Neuron (in vitro differentiated cells): ENCODE results near the gene LRRK1.

ENCODE experiments used
- H2AFZ ChIP-seq: one replicate; pipeline ENCODE4 v1.6.1; 2013; ENCODE audit warnings: low read depth, mild to moderate bottlenecking, inconsistent platforms, low read length, moderate library complexity
- H3K27me3 ChIP-seq: one replicate; pipeline ENCODE4 v1.6.1; 2013; ENCODE audit warnings: low read length; ENCODE audit not compliant: insufficient read depth
- H3K36me3 ChIP-seq: one replicate; pipeline ENCODE4 v1.6.1; 2013; ENCODE audit warnings: low read length; ENCODE audit not compliant: insufficient read depth
- H3K4me1 ChIP-seq: one replicate; pipeline ENCODE4 v1.6.1; 2013; ENCODE audit warnings: low read length; ENCODE audit not compliant: insufficient read depth
- H3K4me3 ChIP-seq: 2 replicates; pipeline ENCODE4 v1.5.1; 2013; ENCODE audit warnings: mild to moderate bottlenecking, low read length, moderate library complexity
- H3K9me3 ChIP-seq: one replicate; pipeline ENCODE4 v1.6.1; 2013; ENCODE audit warnings: low read length

Gene LRRK1

DNA sequence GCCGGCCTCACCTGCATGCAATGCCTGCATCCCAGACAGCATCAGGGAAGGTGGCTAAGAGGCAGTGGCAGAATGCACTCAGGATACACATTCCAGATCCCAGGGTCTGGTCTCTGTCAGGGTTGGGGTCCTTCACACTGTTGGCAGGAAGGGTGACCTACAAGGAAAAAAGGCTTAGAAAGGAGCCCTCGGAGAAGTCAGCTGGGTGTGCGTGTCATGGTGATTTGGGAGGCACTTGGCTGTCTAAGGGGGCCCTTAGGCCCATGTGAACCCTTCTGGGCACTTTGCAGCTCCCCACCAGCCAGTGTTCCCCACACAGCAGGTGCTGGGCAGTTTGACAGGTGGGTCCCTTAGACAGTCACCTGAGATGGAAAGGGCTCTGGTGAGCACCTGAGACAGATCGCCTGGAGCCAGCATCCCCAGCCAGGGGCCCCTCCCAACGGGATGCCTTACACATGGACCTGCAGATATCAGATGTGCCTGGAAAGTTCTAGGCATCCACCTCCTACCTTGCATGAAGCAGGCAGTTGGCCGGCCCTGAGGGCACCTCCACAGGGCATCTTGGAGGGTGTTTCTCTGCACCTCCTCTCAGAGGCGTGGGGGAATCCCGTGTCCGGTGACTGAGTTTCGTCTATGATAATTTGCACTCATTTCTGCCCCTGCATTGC lies 131.6 kb downstream of the LRRK1 start:
- H3K4me3 ChIP-seq: no peak overlapping the region
- no peak overlapping the region for H2AFZ ChIP-seq
- no peaks in the 10 kb centered on the region for H3K36me3 ChIP-seq
- no peaks in the 10 kb centered on the region for H3K27me3 ChIP-seq
- H3K4me1 ChIP-seq: peaks cover 24% of the 10 kb centered on the region
- no peaks in the 10 kb centered on the region for H3K9me3 ChIP-seq

DNA sequence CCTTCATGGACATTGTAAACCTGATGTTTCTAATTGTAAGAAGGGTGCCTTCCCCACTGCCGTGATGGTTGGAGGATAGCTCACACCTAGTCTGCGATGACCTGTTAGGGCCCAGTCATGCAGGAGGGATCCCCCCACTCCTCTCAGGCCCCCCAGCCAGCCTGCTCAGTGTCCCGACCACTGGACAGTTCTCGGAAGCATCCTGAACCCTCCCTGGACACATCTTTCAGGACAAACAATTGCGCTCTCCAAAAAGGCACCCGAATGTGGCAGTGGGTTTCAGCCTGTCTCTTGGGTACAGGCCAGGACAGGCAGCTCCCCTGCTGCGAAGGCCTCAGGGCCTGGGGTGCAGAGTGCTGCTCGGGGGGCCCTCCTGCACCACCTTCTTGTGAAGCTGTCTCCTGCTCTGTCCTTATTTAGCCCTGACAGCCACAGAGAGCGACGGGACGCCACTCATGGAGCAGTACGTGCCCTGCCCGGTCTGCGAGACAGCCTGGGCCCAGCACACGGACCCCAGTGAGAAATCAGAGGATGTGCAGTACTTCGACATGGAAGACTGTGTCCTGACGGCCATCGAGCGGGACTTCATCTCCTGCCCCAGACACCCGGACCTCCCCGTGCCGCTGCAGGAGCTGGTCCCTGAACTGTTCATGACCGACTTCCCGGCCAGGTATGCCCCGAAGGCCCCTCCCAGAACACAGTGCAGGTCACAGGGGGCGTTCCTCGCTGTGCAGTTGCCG lies 132.3 kb downstream of the LRRK1 start:
- H3K4me3 ChIP-seq: no peak overlapping the region
- H3K4me1 ChIP-seq: peaks cover 24% of the 10 kb centered on the region
- no peaks in the 10 kb centered on the region for H3K9me3 ChIP-seq
- no peaks in the 10 kb centered on the region for H3K27me3 ChIP-seq
- H2AFZ ChIP-seq: no peak overlapping the region
- no peaks in the 10 kb centered on the region for H3K36me3 ChIP-seq

DNA sequence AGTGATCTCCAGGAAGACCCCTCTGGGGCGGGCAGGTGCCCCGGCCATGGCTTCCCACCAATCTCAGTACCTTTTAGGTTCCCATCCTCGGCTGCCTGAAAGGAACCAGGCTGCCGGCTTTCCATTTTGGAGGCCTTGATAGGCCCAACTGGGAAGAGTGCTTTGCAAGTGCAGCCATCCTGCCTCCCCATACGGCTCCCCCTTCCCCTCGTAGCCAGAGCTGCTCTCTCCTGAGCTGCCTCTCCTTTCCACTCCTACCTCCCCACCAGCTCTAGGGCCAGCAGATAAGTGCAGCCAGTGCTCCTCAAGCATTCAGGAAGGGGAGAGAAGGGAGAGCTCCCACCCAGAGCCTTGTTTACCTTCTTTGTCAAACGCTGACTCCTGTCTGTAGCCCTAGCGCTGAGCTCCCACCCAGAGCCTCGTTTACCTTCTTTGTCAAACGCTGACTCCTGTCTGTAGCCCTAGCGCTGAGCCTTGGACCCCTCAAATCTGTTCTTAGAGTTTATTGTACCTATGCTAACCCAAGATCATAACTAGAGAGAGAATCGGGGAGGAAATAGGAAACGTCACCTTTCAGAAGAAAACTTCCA lies 133.0 kb downstream of the LRRK1 start:
- Histone ChIP-seq H3K36me3 (no peaks in the 10 kb centered on the region), H3K4me3 (no peak overlapping the region), H3K4me1 (peaks cover 21% of the 10 kb centered on the region), H3K27me3 (no peaks in the 10 kb centered on the region), H2AFZ (no peak overlapping the region), H3K9me3 (no peaks in the 10 kb centered on the region)

DNA sequence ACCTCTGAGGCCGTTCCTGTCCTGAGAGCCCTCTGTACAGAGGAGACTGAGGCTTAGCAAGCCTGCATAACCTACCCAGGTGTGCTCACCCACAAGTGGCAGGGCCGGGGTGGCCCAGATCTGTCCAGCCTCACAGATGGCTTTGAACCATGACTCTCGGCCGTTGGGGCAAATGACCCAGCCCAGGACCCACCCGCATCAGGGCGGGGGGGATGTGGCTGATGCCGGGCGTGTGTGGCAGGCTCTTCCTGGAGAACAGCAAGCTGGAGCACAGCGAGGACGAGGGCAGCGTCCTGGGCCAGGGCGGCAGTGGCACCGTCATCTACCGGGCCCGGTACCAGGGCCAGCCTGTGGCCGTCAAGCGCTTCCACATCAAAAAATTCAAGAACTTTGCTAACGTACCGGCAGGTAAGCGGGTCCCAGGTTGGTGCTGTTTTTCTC lies 133.5 kb downstream of the LRRK1 start:
- Histone ChIP-seq H3K4me1 (peaks cover 15% of the 10 kb centered on the region), H3K9me3 (no peaks in the 10 kb centered on the region), H3K36me3 (no peaks in the 10 kb centered on the region), H2AFZ (no peak overlapping the region), H3K27me3 (no peaks in the 10 kb centered on the region), H3K4me3 (no peak overlapping the region)

DNA sequence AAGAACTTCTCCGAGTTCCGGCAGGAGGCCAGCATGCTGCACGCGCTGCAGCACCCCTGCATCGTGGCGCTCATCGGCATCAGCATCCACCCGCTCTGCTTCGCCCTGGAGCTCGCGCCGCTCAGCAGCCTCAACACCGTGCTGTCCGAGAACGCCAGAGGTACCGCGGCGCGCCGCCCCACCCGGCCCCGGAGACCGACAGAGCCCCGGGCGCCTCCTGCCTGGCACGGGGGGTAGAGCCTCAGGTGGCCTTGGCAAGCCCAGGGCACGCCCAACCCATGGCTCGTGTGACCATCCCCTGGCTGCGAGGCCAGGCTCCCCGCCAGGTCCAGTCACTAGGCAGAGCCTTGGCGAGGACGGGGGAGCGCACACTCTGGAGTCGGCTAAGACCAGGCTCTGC lies 134.1 kb downstream of the LRRK1 start:
- Histone ChIP-seq H2AFZ (no peak overlapping the region), H3K4me1 (peaks cover 10% of the 10 kb centered on the region), H3K27me3 (no peaks in the 10 kb centered on the region), H3K36me3 (no peaks in the 10 kb centered on the region), H3K9me3 (no peaks in the 10 kb centered on the region), H3K4me3 (no peak overlapping the region)

DNA sequence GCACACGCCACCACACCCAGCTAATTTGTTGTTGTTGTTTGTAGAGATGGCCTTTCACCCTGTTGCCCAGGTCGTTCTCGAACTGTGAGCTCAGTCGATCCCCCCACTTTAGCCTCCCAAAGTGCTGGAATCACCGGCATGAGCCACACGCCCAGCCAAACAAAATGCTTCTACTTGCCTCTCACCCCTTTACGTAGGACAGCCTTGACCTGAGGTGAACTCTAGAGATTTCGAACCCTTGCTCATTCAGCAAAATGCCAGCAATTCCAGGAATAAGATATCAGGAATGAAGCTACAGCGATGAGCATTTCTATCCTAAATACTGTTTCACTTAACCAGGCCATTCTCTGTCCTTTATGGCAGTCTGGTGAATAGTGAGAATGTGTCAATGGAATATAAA lies 135.0 kb downstream of the LRRK1 start:
- Histone ChIP-seq H3K9me3 (no peaks in the 10 kb centered on the region), H3K36me3 (no peaks in the 10 kb centered on the region), H3K4me1 (peaks cover 2% of the 10 kb centered on the region), H3K4me3 (no peak overlapping the region), H3K27me3 (no peaks in the 10 kb centered on the region), H2AFZ (no peak overlapping the region)

DNA sequence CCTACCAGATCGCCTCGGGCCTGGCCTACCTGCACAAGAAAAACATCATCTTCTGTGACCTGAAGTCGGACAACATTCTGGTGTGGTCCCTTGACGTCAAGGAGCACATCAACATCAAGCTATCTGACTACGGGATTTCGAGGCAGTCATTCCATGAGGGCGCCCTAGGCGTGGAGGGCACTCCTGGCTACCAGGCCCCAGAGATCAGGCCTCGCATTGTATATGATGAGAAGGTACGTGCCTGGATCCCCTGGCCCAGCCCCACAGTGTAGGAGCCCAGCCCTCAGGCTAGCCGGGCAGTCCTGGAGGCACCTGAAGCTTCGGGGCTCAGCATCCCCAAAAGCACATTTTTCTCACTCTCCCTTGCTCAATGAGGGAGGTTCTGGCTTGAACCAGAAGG lies 135.8 kb downstream of the LRRK1 start:
- H3K9me3 ChIP-seq: no peaks in the 10 kb centered on the region
- no peak overlapping the region for H3K4me3 ChIP-seq
- H3K4me1 ChIP-seq: no peaks in the 10 kb centered on the region
- no peak overlapping the region for H2AFZ ChIP-seq
- no peaks in the 10 kb centered on the region for H3K27me3 ChIP-seq
- no peaks in the 10 kb centered on the region for H3K36me3 ChIP-seq

DNA sequence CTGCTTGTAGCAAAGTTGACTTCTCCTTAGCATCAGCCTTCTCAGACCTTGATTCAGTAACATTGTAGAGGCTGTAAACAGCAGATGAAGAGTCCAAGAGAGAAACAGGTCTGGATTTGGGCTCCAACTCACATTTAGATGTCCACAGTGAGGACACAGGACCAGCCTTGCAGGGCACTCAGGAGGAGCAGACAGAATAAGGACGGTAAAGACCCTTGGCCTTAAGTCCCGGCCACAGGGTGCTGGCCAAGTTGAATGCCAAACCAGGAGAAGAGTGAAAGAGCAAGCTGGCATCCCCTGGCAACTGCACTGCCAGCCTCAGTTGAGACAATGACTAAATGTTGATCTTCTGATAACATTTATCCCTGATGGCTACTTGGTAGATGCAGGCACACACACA lies 136.3 kb downstream of the LRRK1 start:
- Histone ChIP-seq H3K4me3 (no peak overlapping the region), H3K4me1 (no peaks in the 10 kb centered on the region), H3K27me3 (no peaks in the 10 kb centered on the region), H3K36me3 (no peaks in the 10 kb centered on the region), H3K9me3 (no peaks in the 10 kb centered on the region), H2AFZ (no peak overlapping the region)

DNA sequence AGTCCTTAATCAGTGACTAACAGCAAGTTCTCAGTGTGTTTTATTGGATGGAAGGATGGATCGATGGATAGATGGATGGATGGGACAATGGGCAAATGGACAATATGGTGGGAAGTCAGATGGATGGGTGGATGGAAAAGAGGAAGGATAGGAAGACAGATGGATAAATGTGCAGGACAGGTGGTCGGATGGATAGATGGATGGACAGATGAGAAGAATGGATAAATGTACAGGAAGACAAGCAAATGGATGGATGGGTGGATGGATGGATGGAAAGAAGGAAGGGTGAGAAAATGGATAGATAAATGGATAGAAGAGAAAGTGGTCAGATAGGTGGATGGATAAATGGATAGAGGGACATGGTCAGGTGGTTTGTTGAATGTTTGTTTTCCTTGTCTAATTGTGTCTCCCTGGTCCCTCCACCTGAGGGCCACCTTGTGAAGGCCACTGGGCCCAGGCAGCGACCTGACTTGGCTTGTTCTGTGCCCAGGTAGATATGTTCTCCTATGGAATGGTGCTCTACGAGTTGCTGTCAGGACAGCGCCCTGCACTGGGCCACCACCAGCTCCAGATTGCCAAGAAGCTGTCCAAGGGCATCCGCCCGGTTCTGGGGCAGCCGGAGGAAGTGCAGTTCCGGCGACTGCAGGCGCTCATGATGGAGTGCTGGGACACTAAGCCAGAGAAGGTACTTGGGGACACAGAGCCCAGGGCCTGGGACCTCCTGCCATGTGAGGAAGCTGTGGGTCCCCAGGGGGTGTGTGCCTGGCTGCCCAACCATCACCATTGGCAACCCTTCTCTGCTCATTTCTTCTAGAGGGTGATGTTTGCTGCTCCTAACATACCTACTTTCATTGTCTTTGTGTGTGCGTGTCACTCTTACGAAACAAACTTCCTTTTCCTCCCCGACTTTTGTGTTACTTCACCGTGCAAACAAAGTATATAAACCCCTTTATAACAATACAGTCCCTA lies 137.5 kb downstream of the LRRK1 start:
- H3K9me3 ChIP-seq: no peaks in the 10 kb centered on the region
- no peaks in the 10 kb centered on the region for H3K4me1 ChIP-seq
- H3K36me3 ChIP-seq: no peaks in the 10 kb centered on the region
- H3K27me3 ChIP-seq: no peaks in the 10 kb centered on the region
- no peak overlapping the region for H3K4me3 ChIP-seq
- H2AFZ ChIP-seq: no peak overlapping the region

DNA sequence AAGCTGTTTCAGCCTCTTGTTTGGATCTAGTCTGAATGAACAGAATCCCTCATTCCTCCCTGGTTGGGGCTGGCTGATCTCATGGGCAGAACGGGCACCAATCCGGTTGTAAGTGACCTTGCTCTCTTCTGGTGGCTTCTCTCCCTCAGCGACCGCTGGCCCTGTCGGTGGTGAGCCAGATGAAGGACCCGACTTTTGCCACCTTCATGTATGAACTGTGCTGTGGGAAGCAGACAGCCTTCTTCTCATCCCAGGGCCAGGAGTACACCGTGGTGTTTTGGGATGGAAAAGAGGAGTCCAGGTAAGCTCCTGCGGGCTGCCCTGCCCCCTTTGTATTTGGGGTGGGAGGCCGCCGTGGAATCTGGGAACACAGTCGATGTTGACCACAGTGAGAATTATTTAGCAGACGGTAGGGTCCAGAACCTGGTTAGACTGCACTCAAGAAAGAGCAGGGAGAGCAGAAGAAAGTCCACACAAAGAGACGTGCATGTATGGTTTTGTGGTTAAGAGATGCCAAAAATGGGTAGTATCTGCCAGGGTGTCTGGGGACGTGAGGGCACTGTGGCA lies 138.8 kb downstream of the LRRK1 start:
- H3K27me3 ChIP-seq: no peaks in the 10 kb centered on the region
- no peak overlapping the region for H2AFZ ChIP-seq
- no peaks in the 10 kb centered on the region for H3K4me1 ChIP-seq
- H3K9me3 ChIP-seq: no peaks in the 10 kb centered on the region
- no peaks in the 10 kb centered on the region for H3K36me3 ChIP-seq
- H3K4me3 ChIP-seq: no peak overlapping the region

DNA sequence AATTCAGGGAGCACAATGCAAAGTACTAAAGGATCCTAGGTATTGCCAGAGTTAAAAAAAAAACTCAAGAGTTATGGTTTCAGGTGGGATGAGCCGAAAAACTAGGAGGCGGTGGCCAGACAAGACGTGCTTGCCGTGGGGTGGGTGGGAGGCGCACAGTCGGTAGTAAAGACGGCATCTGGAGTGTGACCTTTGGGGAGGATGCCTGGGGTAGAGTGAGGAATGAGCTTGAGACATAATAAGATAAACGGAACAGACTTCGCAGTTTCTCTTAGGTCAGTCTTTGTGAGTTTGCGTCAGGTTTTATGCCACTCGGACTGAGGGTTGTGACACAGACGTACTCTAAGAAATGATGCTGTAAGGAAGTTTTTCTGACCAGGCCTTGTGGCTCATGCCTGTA lies 139.6 kb downstream of the LRRK1 start:
- Histone ChIP-seq H3K4me1 (no peaks in the 10 kb centered on the region), H3K27me3 (no peaks in the 10 kb centered on the region), H3K4me3 (no peak overlapping the region), H3K9me3 (no peaks in the 10 kb centered on the region), H2AFZ (no peak overlapping the region), H3K36me3 (no peaks in the 10 kb centered on the region)

DNA sequence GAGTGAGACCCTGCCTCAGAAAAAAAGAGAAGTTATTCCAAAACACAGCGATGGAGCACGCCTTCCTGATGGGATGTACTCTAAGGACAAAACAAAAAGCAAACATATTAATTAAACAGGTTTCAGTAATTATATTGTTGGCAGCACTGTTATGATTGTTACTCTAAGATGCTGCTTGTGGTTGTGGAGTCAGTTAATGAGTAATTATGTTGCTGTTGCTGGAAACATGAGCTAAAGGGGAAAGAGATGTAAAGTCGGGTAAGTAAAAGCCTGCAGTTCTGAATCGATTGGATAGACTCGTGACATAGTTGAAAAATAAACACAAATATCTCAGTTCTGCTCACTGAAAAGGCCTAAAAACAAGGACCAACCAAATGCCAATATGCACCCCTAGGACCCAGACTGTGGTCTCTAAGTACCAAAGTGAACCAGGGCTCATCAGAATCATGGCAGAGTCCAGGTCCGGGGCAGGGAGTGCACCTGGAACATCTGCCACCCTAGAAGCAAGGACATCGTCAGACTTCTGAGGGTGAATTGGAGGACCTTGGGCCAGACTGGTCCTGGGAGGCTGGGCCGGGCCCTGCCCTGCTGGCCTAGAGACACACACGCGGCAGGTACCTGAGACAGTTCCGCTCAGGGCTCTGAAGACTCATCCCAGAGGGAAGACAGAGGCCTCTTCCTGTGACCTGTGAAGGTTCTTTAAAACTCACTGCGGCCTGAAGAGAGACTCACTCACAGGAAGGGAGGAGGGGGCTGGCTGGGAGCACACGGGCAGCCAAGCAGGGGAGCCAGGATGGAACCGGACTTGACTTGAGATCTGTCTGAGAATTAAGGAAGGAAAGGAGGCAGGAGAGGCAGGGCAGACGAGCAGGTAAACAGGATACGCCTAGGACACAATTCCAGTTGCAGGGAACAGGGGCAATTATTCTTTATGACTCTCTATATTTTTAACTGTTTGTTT lies 140.5 kb downstream of the LRRK1 start:
- H2AFZ ChIP-seq: no peak overlapping the region
- H3K27me3 ChIP-seq: no peaks in the 10 kb centered on the region
- peaks cover 6% of the 10 kb centered on the region for H3K4me1 ChIP-seq
- no peaks in the 10 kb centered on the region for H3K9me3 ChIP-seq
- H3K4me3 ChIP-seq: no peak overlapping the region
- no peaks in the 10 kb centered on the region for H3K36me3 ChIP-seq
